Astrocyte (in vitro differentiated cells and primary cell): Measurements from ENCODE around the gene TRMT1L. TPM values are rescaled to one million over a fixed set of nuclear protein-coding genes. Genes with fewer than 3 reads are reported as not detected.

Experiments
- total RNA-seq: library from RNA; stranded (reverse); gene quantifications from 2 replicates; pipeline ENCODE4 v1.2.1, GENCODE V29; 2021

TRMT1L gene
- total RNA-seq, 1 donor from 2014 or later = 17.0 TPM

Other genes with a start within 250 kb of the TRMT1L start
- gene NIBAN1, start 182.4 kb downstream of the TRMT1L start, total RNA-seq = 8.8 and 9.1 TPM in 2 replicates
- 32.3 and 34.2 TPM in 2 replicates for gene RNF2, start 111.4 kb downstream of the TRMT1L start, total RNA-seq
- gene SWT1, start 214 bp upstream of the TRMT1L start, total RNA-seq = 4.6 and 5.4 TPM in 2 replicates
- gene IVNS1ABP, start 160.3 kb upstream of the TRMT1L start, total RNA-seq = 94.0 and 107 TPM in 2 replicates